D721Med (cell line): Measurements from ENCODE around the gene SHROOM2.

Source experiments
- DNase-seq: peaks from one replicate; pipeline ENCODE4 v3.0.0; 2011; ENCODE audit warnings: low spot score; ENCODE audit not compliant: insufficient read length
- FAIRE-seq: peaks from 2 replicates; lab custom pipeline; 2011; peaks lifted over from hg19 to GRCh38; lab: Jason Lieb, UNC
- CTCF ChIP-seq: IDR thresholded peaks from 2 replicates; pipeline ENCODE4 v1.5.1; 2012; ENCODE audit warnings: mild to moderate bottlenecking, control low read depth; ENCODE audit not compliant: insufficient read depth; ENCODE audit errors: missing control alignments

The SHROOM2 gene

DNA sequence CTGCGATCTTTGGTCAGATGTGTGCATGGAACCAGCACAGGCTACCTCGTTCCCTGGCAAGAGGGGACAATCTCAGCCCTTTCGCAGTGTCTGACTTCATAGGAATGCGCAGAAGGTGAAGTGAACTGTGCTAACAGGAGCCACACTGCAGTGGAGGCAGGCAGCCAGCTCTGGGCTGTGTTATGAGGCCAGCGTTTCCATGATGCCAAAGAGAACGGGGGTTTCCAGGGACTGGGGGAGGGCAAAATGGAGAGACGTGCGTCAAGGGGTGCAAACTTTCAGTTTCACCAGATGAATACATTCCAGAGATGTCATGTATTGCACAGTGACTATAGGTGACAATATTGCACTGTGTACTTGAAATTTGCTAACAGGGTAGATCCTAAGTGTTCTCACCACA lies 211.3 kb downstream of the SHROOM2 start:
- no peak for TF ChIP-seq CTCF
- no peak for DNase-seq
- FAIRE-seq: no peak
